HG03565 (cell line): ENCODE measurements around the gene KDR.

Experiments
- ATAC-seq: cut with Tn5 transposase; IDR thresholded peaks from one replicate; pipeline ENCODE4 v1.9.1; 2021; ENCODE audit warnings: mild to moderate bottlenecking, moderate library complexity; ENCODE audit not compliant: unreplicated experiment

Gene KDR

DNA sequence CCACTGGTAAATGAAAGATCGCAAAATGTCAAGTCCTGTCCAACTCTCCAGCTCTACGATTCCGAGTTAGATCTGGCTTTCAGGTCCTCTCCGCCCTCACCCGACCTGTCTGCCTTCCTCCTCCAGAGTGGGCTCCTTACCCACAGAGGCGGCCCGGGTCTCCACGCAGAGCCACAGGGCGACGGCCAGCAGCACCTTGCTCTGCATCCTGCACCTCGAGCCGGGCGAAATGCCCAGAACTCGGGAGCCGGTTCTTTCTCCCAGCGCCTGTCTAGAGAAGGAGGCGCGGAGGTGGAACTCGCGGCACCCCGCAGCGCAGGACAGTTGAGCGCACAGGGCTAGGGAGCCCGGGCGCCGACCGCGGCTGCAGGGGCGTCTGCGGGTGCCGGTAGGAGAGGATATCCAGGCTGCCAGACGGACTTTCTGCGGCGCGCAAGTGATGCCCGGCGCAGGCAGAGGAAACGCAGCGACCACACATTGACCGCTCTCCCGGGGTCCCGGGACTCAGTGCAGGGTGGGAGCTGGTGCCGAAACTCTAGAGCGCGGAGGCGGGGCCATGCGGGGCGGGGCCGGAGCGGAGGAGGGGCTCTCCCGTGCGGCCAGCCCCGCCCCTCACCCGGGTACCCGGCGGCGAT, at the start of gene KDR:
Gene KDR, minus strand, starts transcription at position 509 of the 635 bp plus-strand sequence. Its CDS starts 302 bp downstream, at position 207.
- no peak for ATAC-seq

GRCh38 chr4:55173580-55173979, 48.2 kb upstream of the KDR start:
- ATAC-seq: no peak

- no peak for ATAC-seq
Observed at GRCh38 chr4:55172694-55173287, 47.4 kb upstream of the KDR start.

- no peak for ATAC-seq
Observed at GRCh38 chr4:55170462-55170861, 45.1 kb upstream of the KDR start.

GRCh38 chr4:55169352-55169961, 44.1 kb upstream of the KDR start:
- ATAC-seq: no peak

DNA sequence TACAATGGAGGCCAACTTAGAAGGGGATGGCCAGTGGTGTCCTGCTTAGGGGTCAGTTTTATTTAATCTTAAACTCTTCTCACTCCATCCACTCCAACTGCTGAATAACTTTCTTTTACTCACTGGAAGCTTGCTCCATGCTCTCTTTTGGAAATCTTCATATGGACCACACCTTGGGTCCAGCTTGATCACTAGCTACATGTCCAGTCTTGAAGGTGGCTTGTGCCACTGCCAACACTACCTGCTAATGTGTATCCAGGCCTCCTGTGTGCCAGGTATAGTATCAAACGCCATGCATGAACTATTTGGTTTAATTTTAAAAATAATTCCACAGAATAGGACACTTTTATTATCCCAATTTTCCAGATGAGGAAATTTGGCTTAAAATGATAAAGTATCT, 37.0 kb upstream of the KDR start:
- no peak for ATAC-seq

DNA sequence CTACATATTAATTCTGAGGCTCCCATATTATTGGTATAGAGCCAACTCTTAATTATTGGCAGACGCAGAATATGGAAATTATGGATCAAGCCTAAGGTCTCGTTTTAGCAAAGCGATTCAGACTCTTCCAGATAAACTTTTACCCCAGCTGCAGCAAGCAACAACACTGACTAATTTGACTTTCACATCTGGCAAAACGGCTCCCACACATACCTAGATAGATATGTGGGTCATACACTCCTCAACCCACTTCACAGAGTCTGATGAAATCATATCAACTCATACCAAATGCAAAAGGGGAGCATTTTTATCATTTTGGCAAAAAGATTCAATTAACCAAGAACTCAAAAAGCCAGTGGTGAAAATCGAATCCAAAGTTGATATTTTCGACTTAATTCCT, 36.3 kb upstream of the KDR start:
- no peak for ATAC-seq

GRCh38 chr4:55159851-55160250, 34.5 kb upstream of the KDR start:
- ATAC-seq: no peak

GRCh38 chr4:55158957-55159356, 33.6 kb upstream of the KDR start:
- ATAC-seq: no peak

DNA sequence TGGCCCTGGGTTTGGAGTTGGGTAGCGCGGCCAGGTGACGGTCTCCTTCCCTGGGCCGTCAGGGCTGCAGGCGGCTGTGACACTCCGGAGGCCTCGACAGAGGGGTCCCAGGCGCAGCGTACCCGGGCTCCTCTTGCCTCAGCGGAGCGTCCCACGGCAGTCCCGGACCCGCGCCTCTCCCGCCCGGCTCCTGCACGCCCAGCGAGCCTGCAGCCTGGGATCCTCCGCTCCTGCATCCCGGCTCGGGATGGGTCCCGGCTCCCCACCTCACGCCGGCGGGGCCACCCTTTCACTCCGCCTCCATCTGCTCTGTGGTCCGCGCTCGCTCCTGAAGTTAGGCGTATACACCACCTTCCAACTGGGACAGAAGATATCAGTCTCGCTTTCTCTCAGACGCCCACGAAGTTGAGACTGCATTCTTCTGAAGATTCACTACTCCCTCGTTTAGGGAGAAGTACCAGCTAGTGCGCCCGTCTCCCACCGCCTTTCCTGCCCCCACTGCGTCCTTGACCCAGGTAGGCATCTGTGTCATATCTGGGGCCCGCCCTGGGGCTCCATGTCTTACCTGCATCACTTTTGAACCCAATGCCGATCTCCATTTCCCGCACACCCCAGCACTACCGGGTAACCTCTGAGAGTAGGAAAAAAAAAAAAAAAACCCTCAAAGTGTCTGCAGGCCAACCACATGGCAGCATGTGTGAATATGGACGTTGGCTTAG, 32.3 kb upstream of the KDR start:
- ATAC-seq: no peak

DNA sequence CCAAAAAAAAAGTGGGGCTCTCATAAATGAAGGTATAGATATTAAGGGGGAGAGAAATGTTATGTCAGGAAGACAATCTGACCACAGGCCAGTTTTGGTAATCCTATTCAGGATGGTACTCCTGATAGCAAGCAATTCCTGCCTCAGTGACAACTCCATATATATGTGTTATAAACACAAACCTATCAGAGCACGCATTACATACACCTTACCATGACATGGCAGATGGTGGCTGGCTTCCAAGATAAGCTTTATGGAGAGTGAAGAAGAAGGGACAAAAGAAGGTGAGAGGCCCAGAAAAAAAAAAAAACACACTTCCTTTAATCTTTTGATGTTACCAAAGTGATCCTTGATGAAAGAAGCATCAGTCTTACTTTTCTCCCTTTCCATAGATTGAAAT, 29.5 kb upstream of the KDR start:
- no peak for ATAC-seq

- no peak for ATAC-seq
Observed at GRCh38 chr4:55154290-55154880, 29.0 kb upstream of the KDR start.

GRCh38 chr4:55143858-55144257, 18.5 kb upstream of the KDR start:
- ATAC-seq: no peak

DNA sequence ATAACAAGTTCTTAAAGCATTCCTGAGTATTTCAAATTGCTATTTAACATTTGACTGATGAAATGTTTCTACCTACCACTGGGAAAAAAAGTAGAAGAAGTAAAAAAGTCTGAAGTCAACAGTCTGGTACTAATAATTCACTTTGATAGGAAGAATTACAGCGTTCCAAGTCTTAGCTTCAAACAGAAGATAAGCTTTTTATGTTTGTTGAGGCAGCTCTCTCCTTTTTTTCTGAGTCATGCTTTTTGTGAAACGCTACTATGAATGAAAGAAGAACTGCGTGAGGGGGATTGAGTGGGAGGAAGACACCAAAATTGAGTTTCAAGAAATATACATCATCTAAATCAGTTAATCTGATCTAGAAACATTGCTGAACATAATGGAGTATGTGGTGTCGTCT, 13.0 kb upstream of the KDR start:
- no peak for ATAC-seq

- ATAC-seq: no peak
Observed at GRCh38 chr4:55136634-55137033, 11.2 kb upstream of the KDR start.

DNA sequence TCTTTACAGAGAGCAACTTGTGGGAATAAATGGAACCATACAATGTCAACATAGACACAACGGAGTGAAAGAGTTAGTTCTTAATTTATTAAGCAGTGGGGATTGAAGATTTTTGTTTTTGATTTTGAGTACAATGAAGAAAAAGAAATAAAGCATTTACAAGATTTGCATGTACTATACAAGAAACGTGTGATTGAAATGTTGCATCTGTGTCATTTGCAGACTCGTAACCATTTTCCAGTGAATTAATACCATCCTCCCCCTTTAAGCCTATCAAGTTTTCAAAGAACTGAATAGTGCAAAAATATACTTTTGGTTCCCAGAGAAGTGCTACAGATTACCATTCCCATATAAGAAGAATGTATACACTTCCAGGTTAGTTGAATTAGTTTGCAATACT, 8.6 kb upstream of the KDR start:
- no peak for ATAC-seq

GRCh38 chr4:55132775-55133174, 7.4 kb upstream of the KDR start:
- no peak for ATAC-seq

DNA sequence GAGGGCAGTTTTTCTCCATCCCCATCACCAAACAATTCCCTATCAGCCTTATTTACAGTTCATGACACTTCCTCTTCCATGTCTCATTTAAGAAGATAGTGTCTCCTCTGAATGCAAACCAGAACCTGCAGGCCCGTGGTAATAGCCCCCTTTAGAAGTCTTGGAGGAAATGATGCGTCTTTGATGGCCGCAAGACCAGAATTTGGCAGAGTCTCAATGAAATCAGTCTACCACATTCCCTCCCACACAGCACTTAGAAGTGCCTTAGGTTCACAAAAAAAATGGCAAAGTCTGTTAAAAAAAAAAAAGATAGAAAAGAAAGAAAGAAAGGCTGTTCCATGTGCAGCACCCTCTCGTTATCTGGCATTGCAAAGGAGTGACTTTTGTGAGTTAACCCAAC, 2.1 kb upstream of the KDR start:
- no peak for ATAC-seq

- no peak for ATAC-seq
Observed at GRCh38 chr4:55127053-55127452, 1.7 kb upstream of the KDR start.

DNA sequence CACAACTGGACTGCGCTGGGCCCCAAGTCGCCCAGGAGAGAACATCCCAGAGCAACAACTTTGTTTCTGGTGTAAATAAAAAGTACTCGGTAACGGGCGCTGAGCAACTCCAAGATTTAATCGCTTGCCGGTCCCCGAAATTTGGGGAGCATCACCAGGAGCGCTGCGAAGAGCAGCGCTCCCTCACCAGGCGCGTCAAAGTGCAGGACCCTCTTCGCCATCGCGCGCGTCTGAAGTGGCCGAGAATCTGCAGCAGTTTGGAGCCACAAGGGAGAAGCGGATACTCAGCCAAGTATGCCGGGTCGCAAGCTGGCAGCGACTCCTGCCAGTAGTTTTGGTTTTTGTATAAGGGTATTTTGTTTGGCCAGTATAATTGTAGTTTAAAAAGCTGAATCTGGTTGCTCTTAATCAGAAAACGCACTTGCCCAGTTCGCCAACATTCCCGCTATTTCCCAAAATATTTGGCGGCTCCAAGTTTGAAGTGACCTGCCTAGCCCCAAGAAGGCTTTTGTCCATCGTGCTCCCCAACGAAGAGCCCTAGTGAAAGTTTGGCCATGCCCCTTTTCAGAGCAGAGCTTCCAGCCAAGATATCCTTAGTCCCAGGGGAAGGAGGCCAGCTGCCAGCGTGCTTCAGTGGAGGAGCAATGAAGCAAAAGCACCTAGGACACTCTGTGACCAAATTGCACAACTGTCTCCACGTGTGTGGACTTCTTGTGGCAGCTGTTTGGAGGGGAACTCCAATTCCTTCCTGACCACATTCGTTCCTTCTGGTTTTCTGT, 557 bp upstream of the KDR start:
- no peak for ATAC-seq
